Measurements from ENCODE around the gene HHIPL1.

HHIPL1 gene

DNA sequence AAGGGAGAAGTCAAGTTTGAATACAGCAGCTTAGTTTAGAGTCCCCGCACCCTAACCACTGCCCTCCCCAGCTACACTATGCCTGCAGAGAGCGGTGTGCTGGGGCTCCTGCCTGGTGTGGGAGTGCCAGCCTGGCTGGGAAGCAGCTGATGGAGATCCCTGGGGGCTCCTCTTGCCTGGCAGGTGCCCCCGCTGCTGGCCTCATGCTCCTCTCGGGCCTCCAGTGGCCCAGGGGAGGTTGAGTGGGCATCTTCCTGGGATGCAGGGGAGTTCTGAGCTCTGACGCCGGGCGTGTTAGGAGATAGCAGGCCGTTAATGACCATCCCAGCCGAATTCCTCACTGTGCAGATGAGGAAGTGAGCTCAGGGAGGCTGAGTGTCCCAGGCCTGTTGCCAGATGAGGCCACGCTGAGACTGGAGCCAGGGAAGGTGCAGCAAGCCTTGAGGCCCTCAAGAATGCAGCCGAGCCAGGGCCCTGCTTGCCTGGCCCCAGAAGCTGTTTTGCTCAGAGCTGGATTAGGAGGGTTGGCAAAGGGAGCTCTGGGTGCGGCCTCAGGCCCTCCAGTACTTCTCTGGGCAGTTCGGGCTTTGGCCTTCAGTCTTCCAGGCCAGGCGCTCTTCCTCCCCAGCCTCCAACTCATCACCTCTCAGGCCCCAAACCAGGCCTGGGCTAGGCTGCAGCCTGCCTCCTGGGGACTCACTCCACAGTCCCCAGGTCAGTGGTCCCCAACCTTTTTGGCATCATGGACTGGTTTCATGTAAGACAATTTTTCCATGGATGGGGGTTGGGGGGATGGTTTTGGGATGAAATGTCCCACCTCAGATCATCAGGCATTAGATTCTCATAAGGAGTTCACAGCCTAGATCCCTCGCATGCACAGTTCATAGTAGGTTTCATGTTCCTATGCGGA lies 32.6 kb downstream of the HHIPL1 start:
- no peak for DNase-seq

DNA sequence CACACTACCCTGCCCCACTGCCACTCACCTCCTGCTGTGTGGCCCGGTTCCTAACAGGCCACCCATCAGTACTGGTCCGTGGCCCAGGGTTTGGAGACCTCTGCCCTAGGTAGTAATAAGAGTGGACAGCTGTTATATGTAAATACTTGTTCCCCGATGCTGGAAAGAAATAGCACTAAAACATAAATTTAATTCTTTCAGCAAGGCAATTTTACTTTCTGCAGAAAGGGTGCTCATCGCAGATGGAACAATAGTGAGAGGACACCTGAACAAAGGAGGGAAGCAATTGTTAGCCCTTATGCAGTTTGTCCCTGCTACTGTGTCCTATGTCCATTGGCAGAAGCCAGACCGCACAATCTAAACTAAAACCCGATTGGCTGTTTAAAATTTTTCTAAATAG lies 33.3 kb downstream of the HHIPL1 start:
- no peak for DNase-seq

DNA sequence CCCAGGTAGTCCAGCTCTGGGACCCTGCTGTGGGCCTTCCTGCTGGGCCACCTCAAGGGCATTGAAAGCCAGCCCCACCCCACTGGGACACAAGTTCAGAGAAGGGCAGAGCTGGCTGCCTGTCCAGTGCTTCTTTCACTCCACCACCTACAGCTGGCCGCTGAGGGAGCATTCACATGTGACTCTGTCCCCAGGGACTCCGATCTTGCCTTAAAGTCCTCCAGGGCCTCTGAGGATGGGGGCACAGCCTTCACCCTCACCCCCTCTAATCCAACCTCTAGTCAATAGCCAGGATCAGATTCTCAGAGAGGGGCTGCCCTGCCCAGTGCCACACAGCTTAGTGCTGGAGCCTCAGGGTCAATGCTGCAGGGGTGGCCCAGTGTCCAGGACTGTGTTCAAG lies 34.2 kb downstream of the HHIPL1 start:
- DNase-seq, result no peak

DNA sequence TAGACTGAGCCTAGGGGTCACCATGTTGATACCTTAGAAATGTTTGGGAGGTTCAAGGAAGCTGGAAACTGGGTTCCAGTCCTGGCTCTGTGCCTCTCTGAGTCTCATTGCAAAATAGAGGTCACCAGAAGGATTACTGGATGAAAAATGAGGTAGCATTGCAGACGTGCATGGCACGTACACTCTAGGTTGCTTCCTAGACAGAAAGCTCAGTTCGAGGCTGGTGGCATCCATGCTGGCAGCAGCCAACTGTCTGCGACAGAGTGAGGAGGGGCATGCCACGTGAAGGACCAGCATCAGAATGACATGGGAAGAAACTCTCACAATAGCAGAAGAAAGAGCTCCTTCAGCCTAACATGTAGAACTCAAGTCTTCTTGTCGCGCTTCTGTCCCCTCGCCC lies 34.6 kb downstream of the HHIPL1 start:
- no peak for DNase-seq

DNA sequence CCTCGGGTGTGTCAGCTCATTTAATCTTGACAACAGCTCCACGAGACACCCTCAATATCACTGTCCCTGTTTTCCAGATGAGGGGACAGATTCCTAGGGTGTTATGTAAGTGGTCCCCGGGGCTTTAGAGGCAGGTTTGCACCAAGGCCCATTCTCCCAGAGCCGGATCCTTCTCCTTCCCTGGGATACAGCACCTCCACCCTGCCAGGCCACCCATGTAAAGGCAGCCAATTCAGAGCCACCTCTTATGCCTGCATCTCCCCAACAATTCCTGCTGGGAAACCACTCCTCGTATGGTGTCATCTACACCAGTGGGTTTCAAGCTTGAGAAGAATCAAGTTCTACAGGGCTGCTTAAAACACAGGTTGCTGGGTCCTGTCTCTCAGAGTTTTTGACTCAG lies 35.1 kb downstream of the HHIPL1 start:
- no peak for DNase-seq

- no peak for DNase-seq
These were observed 36.3 kb downstream of the HHIPL1 start for GRCh38 chr14:99681101-99681831.

DNA sequence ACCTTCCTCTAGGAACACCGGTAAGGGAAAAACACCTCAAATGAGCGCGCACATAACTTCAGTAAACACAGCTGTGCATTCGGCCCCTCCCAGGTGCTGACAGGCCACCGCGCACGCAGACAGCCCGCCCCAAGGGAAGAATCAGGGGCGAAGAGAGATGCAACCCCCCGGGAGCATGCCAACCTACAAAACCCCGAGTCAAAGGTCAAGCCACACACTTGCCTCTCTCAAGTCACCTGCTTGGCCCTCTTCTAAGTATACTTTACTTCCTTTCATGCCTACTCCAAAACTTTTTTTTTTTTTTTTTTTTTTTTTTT lies 36.9 kb downstream of the HHIPL1 start:
- DNase-seq, result no peak

GRCh38 chr14:99682809-99683618 lies 38.1 kb downstream of the HHIPL1 start:
- DNase-seq, result peak; percentile 87

DNA sequence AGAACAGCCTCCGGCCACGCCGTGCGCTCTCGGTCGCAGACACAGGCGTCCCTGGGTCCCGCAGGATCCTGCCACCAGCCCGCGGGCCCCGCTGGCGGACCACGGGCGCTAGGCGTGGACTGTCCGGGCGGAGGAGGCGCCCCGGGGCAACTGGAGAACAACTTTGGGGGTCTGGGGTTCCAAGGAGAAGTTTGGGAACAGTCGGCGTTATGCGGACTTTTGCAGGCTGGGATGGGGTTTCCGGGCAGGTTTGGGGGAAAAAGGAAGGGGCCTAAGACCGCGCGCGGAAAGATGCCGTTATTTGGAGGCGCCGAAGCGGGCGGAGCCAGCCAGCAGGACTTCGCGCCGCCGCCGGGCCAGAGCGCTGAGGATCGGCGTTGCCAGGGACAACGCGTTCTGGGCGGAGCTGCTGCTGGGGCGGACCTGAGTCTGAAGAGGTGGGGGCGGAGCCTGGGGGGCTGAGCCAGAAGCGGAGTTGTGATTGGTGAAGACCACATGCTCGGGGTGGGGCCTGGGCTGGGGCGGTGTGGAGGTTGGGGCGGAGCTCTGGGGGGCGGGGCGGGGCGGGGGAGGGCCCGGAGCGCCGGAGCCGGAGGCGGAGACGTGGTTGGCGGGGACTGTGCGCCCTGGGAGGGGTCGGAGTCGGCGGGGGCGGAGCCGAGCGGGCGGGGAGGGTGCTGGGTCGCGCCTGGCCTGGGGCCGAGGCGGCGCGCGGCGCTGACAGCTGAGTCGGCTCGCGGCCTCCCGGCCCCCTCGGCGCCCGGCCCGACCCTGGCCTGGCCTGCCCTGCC lies 38.9 kb downstream of the HHIPL1 start, which contains the start of gene CYP46A1:
CYP46A1 (plus strand) TSS at position 680 of the 791 bp plus-strand sequence. CDS start 120 bp downstream, outside the sequence.
- peak; percentile 100 for DNase-seq

GRCh38 chr14:99684410-99684934 lies 39.5 kb downstream of the HHIPL1 start:
- DNase-seq, result no peak

DNA sequence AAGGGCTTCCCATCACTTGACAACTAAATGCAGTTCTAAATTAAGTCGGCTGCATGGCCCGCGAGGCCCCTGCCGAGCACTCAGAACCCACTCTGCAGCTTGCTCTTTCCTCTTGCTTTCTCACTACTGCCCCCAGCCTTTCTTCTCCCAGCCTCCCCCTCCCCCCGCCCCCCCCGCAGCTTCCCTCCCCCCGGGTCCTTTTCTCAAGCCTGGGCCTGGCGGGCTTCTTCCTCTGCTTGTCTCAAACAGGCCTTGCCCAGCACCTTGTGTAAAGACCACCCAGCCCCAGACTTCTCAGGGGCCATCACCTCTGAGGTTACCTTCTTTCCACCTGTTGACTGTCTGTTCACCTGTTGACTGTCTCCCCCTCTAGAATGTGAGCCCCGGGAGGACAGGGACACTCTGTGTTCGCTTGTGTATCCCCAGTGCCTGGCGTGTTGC lies 40.2 kb downstream of the HHIPL1 start:
- no peak for DNase-seq

GRCh38 chr14:99685596-99685995 lies 40.7 kb downstream of the HHIPL1 start:
- DNase-seq, result no peak

DNA sequence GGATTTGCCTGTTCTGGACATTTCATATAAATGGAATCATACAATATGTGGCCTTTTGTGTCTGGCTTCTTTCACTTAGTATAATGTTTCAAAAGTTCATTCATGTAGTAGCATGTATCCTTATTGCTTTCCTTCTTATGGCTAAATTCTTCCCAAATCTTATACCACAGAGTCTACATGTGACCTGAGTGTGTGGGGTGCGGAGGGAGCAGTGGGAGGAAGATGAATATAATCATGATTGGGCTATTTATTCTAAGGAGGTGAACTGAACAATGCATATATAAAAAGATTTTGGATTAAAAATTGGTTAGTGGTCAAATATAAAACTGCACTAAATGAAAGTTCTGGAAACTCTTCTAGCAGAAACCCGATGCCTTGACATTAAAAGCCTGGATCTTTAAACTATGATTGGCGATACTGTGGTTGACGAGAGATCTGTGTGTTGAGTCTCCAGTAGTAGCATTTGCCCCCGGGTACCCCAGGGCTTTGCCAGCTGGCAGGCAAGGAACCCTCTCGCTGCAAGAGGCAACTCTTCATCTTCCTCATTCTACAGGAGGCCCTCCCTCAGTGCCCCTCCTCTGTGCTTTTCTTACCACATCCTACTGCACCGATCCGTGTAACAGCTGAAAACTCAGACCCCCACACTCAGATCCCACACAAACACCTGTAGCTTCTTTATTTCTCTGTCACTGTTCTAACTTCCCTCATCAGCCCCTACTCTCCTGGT lies 41.8 kb downstream of the HHIPL1 start:
- DNase-seq, result no peak

GRCh38 chr14:99687284-99688209 lies 42.6 kb downstream of the HHIPL1 start:
- no peak for DNase-seq

GRCh38 chr14:99688210-99688581 lies 43.3 kb downstream of the HHIPL1 start:
- DNase-seq, result no peak

DNA sequence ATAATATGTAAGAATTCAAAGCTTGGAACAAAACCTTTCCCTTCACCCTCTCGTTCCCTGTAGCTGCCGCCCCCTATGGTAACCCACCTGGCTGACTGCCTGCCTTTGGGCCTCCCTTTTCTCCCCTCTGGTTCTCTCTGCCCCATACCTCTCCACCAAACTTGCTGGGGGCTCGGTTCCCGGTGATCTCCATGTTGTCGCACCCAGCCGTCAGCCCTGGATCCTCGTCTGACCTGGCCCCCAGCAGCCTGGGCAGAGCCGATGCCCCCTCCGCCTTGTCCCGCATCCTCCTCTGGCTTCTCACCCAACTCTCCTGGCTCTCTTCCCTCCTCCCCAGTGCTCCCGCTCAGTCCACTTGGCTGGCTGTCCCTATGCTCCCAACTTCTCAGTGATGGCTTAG lies 43.7 kb downstream of the HHIPL1 start:
- DNase-seq, result no peak

DNA sequence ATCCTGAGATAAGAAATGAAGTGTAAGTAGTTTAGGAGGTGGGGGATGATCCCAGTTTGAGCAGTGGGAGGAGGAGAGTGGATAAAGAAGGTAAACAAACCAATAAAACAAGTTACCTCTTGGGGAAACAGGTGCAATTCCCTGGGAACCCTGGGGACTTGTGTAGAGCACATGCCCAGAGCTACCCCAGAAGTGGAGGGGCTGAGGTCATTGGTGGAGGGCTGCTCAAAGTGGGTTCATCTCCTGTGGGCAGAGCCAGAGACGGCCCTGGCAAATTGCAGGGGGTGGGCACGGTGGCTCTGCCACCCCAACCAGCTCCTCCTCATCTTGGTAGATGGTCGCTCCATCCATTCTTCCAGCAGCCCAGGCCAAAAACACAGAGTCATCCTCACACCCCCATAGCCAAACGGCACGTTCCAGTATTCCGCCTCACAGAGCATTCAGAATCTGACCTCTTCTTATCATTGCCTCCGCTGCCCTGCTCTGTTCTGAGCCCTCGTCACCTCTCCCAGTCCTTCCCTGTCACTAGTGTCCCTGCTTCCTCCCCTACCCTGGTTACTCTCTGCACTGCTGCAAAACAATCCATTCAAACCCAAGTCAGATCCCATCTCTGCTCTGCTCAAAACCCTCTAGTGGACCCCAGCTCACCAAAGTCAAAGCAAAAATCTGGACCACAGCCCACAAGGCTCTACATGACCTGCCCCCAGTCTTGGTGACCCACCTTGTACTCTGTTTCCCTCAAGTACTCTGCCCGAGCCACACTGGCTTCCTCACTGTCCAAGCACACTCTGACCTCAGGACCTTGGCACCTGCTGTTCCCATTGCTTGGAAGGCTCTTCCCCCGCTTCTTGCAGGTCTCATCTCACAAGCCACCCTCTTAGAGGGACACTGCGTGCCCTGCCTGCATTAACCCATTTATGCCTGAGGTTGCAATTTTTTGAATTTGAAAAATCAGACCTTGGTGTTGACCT lies 44.6 kb downstream of the HHIPL1 start:
- DNase-seq, result no peak

DNA sequence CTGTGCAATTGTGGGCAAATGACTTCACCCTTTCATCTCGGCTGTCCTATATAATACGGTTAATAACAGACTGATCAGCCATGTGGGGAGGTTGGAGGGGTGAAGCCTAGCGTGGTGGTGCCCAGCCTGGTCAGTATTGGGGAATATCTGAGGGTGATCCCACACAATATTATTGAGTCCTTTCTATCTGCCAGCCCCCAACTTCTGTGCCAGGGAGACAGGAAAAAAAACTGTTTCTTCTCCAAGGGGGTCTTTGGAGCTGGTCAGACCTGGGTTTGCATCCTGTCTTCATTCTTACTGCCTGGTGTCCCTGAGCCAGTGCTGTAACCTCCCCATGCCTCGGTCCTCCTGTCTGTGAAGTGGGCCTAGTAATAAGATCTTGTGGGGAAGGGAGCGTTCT lies 45.7 kb downstream of the HHIPL1 start:
- DNase-seq, result no peak

All from stimulated activated CD4-positive, alpha-beta T cell treated with anti-CD3 and anti-CD28 coated beads, Interleukin-4, amount 100 ng/mL, for 24 hours (primary cell).